ENCODE measurements around the gene MAPKAPK3. TPM values are rescaled to one million over a fixed set of nuclear protein-coding genes. Genes with fewer than 3 reads are reported as not detected.

Gene MAPKAPK3
- total and polyA plus RNA-seq, 2 of the 8 experiments (the other 6 are each of a cell fraction or from before 2014, with no cell fraction given) = 65.4 to 99.8 TPM

- TF ChIP-seq TAF7 (optimal IDR thresholded peaks at IDR 0.05; ENCODE audit: borderline replicate concordance, low read depth, low read length) = no peak
- no peak for TF ChIP-seq SUZ12 (IDR thresholded peaks at IDR 0.05; ENCODE audit: low read length)
- TF ChIP-seq HDAC2 (IDR thresholded peaks at IDR 0.05; ENCODE audit: borderline replicate concordance in 1 of 2, low read depth in 2 of 2, low read length in 2 of 2) = no peak
These were observed 35.8 kb downstream of the MAPKAPK3 start (continued) for GRCh38 chr3:50652709-50653108.
